ENCODE data around the gene PHLDB3.
"Not testable (repeated sequence)": the region's sequence is repeated elsewhere in the genome, so short reads cannot be mapped to it uniquely, and the experiment has no call there.

PHLDB3 gene

GRCh38 chr19:43444531-43445287, 59.8 kb downstream of the PHLDB3 start:
- no peak for DNase-seq (ENCODE audit: low read depth in 2 of 2)

- not testable (repeated sequence) for DNase-seq (ENCODE audit: low read depth in 2 of 2)
These were observed 60.5 kb downstream of the PHLDB3 start for GRCh38 chr19:43444091-43444490.

GRCh38 chr19:43441716-43442115, 62.8 kb downstream of the PHLDB3 start:
- DNase-seq (ENCODE audit: low read depth in 2 of 2): no peak

GRCh38 chr19:43439709-43440063, 64.9 kb downstream of the PHLDB3 start:
- no peak for DNase-seq (ENCODE audit: low read depth in 2 of 2)

GRCh38 chr19:43439032-43439708, 65.4 kb downstream of the PHLDB3 start:
- DNase-seq (ENCODE audit: low read depth in 2 of 2): no peak

GRCh38 chr19:43438291-43439031, 66.1 kb downstream of the PHLDB3 start:
- peak; percentile 61 to 62 for DNase-seq (ENCODE audit: low read depth in 2 of 2)

GRCh38 chr19:43437712-43438111, 66.8 kb downstream of the PHLDB3 start:
- DNase-seq (ENCODE audit: low read depth in 2 of 2): no peak

GRCh38 chr19:43437284-43437683, 67.3 kb downstream of the PHLDB3 start:
- not testable (repeated sequence) for DNase-seq (ENCODE audit: low read depth in 2 of 2)

GRCh38 chr19:43435775-43436174, 68.8 kb downstream of the PHLDB3 start:
- DNase-seq (ENCODE audit: low read depth in 2 of 2): no peak

- DNase-seq (ENCODE audit: low read depth in 2 of 2): no peak
These were observed 70.9 kb downstream of the PHLDB3 start for GRCh38 chr19:43433689-43434088.

GRCh38 chr19:43433358-43433673, 71.2 kb downstream of the PHLDB3 start:
- no peak for DNase-seq (ENCODE audit: low read depth in 2 of 2)

GRCh38 chr19:43430976-43431375, 73.6 kb downstream of the PHLDB3 start:
- no peak for DNase-seq (ENCODE audit: low read depth in 2 of 2)

- DNase-seq (ENCODE audit: low read depth in 2 of 2): no peak
These were observed 74.3 kb downstream of the PHLDB3 start for GRCh38 chr19:43430142-43430710.

- DNase-seq (ENCODE audit: low read depth in 2 of 2): no peak
These were observed 75.2 kb downstream of the PHLDB3 start for GRCh38 chr19:43429395-43429794.

- no peak for DNase-seq (ENCODE audit: low read depth in 2 of 2)
These were observed 78.8 kb downstream of the PHLDB3 start for GRCh38 chr19:43425567-43426392.

Measured in fibroblast of skin of left biceps (primary cell).